HG02938 (cell line): ENCODE results near the gene FBLN1.
"Not testable (repeated sequence)": the region's sequence is repeated elsewhere in the genome, so short reads cannot be mapped to it uniquely, and the experiment has no call there.

Experiments used
- ATAC-seq: cut with Tn5 transposase; IDR thresholded peaks from one replicate; pipeline ENCODE4 v1.9.1; 2021; ENCODE audit warnings: mild to moderate bottlenecking, moderate library complexity; ENCODE audit not compliant: unreplicated experiment

Gene FBLN1

DNA sequence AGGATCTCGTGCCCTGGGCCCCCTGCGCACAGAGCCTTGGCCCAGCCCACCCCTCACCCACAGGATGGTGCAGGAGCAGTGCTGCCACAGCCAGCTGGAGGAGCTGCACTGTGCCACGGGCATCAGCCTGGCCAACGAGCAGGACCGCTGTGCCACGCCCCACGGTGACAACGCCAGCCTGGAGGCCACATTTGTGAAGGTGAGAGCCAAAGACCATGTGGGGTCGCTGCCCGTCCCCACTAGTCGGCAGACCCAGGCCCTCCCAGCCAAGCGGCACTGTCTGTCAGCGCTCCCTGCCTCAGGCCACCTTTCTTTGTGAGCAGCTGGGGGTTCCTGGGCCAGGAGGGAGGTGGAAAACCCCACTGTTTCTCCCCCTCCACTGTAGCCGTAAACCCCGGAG, 22.8 kb downstream of the FBLN1 start:
- no peak for ATAC-seq

DNA sequence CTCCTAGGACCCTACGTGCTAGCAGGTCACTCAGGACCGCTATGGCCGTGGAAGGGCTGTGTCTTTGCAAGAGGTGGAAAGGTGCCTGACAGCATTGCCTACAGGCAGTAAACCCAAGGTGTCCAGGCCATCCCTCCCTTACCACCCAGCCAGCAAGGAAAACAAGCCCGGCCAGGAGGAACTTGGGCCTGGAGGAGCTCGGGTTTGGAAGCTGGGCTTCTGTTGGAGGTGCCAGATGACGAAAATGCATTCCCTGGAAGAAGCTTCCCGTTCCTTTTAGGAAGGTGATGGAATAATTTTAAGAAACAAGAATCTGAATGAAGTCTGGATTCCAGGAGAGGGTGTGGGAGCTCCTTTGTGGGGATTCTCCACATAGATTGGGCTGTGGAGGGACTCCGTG, 23.6 kb downstream of the FBLN1 start:
- ATAC-seq: no peak

DNA sequence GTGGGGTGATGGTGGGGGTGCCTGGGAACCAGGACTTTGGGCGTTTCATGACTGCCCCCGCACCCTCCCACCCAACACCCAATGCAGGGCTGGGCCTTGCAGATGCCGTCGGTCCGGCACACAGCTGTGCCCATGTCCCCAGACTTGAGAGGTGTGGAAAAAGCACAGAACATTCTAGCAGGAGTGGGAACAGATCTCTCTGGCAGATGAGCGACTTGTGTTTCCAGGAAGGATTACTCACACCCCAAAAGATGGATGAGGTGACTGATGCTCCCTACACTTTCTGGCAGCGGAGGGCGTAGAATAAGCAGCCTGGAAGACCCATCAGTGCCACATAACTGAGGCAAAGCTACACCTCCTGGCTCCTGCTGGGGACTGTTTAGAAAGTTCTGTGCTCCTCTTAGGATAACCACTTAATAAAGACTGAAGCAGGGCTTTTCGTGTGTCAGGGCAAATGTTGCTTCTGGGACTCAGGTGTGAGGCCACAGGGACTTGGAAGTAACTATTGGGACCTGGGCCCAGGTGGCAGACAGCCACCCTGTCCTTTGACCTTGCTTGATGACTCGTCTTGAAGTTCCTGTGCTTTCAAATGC, 24.2 kb downstream of the FBLN1 start:
- ATAC-seq: no peak

DNA sequence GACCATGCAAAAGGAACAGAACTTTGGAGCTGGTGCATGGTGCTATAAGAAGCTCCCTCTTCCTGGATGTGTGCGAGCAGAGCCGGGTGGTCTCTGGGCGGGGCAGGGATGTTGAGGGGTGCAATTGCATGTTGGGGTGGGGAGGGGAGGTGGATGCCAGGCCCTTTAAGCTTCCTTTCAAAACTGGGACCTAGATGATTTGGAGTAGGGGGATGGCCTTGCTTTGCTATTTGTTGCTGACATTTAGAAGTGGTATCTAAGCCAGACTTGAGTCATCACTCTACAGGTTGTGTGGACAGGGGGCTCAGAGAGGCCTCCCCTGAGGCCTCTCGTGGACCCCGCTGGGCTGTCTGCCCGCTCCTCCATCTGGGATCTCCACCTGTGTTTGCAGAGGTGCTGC, 24.8 kb downstream of the FBLN1 start:
- ATAC-seq: no peak

DNA sequence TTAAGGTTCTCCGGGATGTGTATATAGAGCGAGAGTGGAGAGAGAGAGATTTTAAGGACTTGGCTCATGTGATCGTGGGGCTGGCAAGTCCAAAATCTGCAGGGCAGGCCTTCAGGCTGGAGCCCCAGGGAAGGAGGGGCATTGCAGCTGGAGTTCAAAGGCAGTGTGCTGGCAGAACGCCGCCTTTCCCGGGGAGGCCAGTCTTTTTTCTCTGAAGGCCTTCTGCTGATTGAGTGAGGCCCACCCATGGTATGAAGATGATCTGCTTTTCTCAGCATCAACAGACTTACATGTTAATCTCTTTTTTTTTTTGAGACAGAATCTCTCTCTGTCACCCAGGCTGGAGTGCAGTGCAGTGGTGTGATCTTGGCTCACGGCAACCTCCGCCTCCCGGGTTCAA, 25.4 kb downstream of the FBLN1 start:
- no peak for ATAC-seq

DNA sequence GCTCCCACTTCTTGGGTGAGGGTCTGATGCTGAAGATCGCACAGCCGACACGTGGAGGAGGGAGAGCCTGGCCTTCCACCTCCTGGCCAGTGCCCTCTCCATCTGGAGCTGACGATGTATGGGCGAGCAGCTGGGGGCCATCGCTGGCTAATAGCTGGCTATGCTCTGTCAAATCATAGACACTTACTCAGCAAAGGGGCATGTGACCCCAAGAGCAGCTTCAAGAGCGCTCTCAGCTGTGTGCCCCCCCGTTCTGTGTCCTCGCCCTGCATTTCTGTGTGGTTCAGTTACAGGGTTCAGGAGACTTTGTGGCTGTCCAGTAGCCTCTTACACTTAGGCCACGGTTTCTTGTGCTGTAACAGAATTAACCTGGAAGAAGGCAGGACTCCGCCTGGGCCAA, 26.4 kb downstream of the FBLN1 start:
- no peak for ATAC-seq

DNA sequence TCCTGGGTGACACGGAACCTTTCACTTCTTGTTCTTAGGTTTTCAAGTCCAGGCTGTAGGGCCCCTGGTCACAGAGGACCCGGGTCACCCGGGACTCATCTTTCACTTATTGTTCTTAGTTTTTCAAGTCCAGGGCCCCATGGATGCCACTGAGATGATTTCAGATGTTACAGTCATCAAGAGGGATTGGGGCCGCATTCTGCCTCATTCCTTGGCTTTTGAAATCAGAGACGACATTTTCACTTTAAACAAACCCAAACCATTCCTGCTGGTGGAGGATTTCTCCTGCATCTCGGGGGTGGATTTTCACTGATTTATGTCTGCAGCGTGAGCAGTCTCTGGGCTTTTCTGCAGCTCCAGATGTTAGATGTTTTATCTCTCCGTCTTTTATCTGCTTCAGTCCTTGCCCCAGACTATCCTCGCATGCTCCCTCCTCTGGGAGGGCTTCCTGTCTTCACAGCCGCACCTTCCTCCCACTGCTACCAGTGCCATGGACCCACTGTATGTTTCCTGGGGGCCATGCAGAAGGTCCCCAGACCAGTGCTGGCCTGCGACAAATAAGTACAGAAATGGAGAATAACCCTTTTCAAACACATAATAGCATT, 27.4 kb downstream of the FBLN1 start:
- no peak for ATAC-seq

DNA sequence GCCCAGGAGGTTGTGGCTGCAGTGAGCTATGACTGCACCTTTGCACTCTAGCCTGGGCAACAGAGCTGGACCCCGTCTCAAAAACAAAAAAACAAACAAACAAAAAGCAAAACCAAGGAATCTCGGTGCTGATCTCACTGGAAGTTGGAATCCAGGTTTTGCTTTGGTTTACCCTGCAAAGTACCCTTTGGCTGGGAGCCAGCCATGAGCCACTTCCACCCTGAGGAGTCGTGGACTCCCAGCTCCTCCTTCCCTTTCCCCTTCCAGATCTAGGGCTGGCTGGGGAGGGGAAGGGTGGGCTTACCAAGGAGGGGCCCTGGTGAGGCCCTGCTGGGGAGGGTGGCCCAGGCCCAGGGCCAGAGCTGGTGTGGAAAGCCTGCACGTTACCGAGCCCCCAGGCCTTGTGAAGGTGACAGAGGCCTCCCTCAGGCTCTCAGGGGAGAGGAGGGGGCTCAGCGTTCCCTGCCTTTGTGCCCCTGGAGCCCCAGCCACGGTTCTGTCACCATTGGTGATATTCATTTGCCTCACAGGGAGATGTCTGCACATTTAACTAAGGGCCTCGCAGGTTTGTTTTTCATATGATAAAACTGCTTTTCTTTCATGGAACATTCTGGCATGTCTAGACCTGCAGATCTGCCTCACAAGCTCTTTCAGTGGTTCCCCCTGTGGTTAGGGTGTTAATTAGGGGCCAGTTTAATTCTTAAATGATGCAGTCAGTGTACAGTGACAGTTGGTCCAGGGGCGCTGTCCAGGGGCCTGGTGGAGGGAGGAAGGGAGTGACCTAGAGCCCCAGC, 29.0 kb downstream of the FBLN1 start:
- ATAC-seq: no peak

DNA sequence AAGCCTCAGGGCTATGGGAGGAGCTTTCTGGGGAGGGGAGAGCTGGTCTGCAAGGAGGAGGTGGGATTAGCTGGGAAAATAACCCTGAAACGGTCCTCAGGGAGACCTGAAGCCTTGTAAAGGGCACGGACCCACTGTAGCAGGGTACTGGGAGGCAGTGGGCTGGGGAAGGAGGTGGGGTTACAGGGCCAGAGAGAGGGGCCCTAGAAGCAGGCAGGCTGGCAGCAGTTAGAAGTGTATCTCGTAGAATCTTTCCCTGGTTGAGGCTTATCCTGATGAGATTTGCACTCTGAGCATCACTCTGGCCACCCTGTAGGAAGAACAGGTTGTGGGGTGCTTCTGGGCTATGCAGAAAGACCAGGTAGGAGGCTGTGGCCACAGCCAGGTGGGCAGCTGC, 29.6 kb downstream of the FBLN1 start:
- ATAC-seq: no peak

DNA sequence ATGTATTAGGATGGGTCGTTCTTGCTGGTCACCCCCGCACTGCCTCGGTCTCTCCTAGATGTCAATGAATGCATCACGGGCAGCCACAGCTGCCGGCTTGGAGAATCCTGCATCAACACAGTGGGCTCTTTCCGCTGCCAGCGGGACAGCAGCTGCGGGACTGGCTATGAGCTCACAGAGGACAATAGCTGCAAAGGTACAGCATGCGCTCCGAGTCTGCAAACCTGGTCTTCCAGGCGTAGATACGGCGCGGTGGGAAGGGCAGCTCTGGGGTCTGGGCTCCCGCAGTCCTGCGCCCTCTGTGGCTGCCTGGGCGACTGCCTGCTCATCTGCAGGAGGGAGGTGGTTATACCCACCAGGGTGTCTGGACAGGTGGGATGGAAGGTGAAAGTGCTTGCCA, 31.0 kb downstream of the FBLN1 start:
- ATAC-seq: no peak

DNA sequence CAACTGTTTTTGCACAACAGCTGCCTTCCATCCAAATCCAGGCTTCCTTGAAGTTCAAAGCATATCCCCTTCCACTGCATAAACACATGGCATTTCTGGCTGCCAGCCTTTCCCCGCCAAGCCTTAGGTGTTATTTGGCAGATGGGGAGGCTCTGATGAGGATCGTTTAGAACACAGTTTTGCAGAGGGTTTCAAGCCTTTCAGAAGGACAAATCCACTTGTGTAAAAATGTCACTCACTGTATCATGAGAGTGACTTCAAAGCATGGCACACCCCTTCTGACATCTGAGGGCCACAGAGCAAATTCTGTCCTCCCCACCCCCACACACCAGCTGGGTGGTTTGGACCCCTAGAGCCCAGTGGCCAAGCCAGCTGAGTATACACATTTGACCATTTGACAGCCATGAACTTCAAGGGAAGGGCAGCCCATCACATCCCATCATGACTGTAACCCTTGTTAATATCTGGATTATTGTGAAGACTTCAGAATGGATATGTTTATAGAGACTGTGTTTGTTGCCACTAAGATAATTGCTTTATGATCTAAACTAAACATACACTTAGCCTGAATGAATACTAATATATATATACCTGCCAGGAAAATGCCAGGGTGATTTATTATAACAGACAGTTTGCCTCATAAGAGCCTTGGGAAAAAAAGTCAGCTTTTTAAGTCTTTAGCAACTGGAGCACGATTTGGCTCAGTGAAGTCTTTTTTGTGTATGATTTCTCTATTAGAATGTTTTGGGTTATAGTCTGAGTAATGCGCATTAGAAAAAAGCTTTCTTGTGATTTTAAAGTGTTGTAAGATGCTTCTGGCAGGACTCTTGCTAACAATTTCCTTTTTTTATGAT, 31.9 kb downstream of the FBLN1 start:
- ATAC-seq: no peak

DNA sequence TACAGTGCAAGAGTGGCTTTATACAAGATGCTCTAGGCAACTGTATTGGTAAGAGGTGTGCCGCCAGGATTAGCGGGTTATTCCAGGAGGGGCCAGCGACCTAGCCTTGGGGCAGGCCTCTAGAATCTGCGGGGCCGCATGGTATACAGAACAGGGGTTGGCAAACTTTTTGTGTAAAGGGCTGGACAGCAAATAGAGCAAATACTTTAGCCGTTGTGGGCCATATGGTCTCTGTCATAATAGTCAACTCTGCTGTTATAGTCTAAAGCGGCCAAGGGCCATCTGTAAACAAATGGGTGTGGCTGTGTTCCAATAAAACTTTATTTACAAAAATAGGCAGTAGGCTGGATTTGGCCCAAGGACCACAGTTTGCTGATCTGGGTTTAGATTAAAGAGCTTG, 32.6 kb downstream of the FBLN1 start:
- ATAC-seq: no peak

DNA sequence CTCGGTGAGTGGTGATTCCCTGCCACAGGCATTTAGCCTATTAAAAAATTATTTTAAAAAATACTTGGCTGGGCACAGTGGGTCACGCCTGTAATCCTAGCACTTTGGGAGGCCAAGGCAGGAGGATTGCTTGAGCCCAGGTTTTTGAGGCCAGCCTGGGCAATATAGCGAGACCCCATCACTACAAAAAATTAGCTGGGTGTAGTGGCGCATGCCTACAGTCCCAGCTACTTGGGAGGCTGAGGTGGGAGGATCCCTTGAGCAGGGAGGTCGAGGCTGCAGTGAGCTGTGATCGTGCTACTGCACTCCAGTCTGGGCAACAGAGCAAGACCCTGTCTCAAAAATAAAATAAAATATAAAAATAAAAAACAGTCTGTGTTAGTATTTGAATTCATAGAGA, 33.2 kb downstream of the FBLN1 start:
- not testable (repeated sequence) for ATAC-seq

DNA sequence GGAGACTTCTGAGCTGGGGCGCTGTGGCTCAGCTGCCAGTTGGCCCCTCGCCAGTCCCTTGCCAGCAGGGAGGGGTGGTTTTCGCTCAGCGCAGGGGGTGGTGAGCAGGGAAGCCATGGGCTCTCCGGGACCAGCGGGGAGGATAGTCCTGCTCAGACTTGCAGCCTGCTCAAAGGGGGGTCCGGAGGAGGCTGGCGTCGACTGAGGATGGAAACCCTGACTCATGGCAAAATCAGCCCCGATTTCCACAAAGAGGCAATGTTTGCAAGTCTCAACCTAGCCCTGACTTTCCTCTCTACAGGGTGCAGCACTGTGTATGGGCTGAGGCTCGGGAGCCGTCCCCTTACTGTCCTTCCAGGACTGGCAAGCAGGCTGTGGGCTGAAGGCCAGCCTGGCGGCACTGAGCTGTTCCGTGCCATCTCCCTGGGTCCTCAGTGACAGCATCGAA, 35.1 kb downstream of the FBLN1 start:
- no peak for ATAC-seq

DNA sequence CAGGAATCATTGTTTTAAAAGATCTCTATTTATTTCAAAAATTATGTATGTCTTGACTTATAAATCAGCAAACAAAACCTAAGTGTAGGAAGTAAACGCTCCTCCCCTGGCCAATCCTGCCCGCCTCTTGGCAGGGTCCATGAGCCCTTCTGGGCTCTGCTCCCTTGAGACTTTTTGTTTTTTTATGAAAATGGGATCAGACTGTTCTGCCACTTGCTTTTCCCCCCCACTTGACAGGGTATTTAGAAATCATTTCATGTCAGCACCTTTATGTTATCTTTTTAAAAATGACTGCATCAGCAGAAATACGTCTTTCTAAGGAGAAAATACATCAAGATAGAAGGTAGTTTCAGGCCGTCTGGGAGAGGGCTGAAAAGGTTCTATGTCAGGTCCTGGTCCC, 35.6 kb downstream of the FBLN1 start:
- no peak for ATAC-seq

DNA sequence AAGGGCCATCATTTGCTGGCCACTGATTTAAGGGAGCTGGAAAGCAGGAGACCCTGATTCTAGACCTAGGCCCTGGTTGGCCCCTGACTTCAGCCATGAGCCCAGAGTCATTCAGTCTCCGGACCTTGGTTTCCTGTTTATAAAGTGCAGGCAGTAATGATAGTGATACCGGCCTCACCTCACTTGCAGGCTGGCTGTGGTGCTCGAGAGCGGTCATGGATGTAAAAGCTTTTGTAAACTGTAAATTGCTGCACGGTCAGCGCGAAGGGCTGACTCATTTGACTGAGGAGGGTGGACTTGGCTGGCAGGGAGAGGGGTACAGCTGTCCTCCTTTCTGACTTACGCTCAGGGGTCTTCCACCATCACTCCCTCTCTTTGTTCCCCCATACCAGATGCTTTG, 37.4 kb downstream of the FBLN1 start:
- ATAC-seq: no peak

DNA sequence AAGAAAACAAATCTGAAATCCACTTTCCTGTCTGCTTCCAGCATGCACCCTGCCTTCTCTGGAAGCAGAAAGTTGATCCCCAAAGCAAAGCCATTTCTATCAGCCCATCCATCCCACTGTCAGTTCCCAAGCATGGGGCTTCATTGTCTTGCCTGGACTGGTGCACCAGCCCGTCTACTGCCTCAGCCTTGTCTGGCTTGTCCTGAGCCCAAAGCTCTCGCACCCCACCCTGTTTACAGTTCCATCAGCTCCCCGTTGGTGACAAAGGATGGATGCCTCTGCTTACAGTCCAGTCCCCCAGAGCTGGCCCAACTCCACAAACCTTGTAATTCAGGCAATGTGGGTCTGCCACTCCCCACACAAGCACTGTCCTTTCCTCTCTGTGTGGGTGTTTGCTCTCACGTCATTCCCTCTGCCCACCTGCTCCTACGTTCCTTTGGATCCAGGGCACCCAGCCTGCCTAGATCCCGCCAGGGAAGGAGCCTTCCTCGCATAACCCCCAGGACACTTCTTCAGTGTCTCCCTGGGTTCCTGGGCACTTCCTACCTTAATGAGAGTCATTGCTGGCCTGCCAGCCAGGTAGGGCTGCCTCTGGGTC, 38.8 kb downstream of the FBLN1 start:
- ATAC-seq: no peak

DNA sequence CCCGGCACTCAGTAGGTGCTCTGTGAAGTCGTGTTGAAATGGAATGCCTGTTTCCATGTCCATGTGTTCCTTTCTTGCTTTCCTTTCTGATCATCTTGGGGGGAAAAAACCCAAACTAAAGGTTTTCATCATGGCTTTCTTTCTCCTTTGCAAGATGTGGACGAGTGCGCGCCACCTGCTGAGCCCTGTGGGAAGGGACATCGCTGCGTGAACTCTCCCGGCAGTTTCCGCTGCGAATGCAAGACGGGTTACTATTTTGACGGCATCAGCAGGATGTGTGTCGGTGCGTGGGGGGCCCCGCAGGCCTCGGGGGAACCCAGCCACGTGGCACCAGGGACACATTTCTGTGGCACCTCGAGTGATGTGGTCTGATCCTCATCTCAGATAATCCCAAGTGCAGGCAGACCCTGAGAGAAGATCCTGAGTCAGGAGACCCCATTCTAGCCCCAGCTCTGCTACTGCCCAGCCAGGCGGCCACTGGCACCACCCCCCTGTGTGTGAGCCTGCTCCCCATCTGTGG, 39.4 kb downstream of the FBLN1 start:
- ATAC-seq: no peak

DNA sequence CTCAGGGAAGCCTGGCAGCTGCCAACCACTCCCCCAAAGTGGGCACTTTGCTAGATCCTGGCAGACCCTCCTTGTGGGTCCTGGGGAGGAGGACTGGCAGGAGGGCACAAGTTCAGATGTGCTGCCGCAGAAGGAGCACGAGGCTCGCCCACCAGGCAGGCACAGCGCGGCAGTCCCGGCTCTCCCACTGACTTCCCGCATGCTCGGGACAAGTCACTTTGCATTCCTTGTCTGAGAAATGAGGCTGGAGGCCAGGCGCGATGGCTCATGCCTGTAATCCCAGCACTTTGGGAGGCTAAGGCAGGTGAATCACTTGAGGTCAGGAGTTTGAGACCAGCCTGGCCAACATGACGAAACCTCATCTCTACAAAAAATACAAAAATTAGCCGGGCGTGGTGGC, 40.1 kb downstream of the FBLN1 start:
- ATAC-seq: not testable (repeated sequence)

DNA sequence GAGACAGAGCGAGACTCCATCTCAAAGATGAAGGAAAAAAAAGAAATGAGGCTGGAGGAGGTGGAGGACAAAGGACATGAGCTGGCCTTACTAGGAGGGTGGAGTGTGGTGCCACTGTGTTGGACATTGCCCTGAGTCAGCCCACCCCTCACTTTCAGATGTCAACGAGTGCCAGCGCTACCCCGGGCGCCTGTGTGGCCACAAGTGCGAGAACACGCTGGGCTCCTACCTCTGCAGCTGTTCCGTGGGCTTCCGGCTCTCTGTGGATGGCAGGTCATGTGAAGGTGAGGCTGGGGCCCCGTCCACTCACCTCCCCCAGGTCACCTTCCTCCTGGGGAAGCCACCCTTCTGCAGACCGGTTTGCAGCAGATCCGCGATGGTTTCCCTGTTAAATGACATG, 40.6 kb downstream of the FBLN1 start:
- no peak for ATAC-seq
